ENCODE results near the gene GGN.

DNA sequence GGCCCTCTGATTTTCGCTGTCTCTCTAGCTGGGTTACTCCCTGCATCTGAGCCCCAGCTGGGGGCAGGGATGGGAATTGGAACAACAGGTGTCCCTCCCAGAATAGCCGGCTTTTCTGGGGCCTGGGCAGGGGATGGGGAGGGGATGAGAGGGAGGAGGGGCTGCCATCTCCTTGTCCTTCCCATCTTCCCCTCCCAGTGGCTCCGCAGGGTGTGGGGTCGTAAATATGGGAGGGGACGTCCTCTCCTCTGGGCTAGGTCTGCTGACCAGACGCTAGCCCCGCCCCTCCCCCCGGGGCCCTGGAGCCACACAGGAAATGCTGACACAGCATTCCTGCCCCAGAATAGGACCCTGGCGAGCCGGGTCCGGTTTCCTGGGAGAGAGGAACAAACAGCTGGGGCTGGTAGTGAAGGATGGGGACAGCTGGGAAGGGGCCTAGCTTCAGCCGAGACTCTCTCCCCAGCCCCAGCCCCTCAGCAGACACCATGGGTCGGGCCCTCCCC is 46.8 kb upstream of the GGN start:
- TF ChIP-seq, protein P1, sequence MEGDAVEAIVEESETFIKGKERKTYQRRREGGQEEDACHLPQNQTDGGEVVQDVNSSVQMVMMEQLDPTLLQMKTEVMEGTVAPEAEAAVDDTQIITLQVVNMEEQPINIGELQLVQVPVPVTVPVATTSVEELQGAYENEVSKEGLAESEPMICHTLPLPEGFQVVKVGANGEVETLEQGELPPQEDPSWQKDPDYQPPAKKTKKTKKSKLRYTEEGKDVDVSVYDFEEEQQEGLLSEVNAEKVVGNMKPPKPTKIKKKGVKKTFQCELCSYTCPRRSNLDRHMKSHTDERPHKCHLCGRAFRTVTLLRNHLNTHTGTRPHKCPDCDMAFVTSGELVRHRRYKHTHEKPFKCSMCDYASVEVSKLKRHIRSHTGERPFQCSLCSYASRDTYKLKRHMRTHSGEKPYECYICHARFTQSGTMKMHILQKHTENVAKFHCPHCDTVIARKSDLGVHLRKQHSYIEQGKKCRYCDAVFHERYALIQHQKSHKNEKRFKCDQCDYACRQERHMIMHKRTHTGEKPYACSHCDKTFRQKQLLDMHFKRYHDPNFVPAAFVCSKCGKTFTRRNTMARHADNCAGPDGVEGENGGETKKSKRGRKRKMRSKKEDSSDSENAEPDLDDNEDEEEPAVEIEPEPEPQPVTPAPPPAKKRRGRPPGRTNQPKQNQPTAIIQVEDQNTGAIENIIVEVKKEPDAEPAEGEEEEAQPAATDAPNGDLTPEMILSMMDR (IDR thresholded peaks at IDR 0.05): no peak
- TF ChIP-seq POLR2A (IDR thresholded peaks at IDR 0.05): no peak
